ENCODE results near the gene GNA12. TPM values are rescaled to one million over a fixed set of nuclear protein-coding genes. Genes with fewer than 3 reads are reported as not detected.
A peak's percentile ranks its signal among the peaks of the same experiment; 100 is the strongest.

GNA12 gene
- total and polyA plus RNA-seq, 10 of the 15 experiments (the other 5 are each of a cell fraction or from before 2014, with no cell fraction given), result 1.9 to 51.8 (median 12.6) TPM

- TF ChIP-seq TBL1XR1 (IDR thresholded peaks at IDR 0.05; ENCODE audit: low read depth, low read length), result no peak
- peak; percentile 65; the same call in 1 of the 2 replicates for TF ChIP-seq SMC3 (IDR thresholded peaks at IDR 0.05; ENCODE audit: borderline replicate concordance, low read length)
- no peak for TF ChIP-seq MYC (IDR thresholded peaks at IDR 0.05; ENCODE audit: insufficient read depth, insufficient read length, insufficient replicate concordance, low read length, severe bottlenecking)
- no peak for TF ChIP-seq ZBED1 (IDR thresholded peaks at IDR 0.05; ENCODE audit: borderline replicate concordance)
- peak; percentile 64 to 72 (median 72) for TF ChIP-seq CTCF (IDR thresholded peaks at IDR 0.05 in 2 of 3, conservative IDR thresholded peaks at IDR 0.05 in 1 of 3; ENCODE audit: control insufficient read depth in 2 of 3, extremely low read depth in 1 of 3, insufficient read depth in 1 of 3, low read depth in 3 of 3, low read length in 3 of 3)
- 0 out of 2 replicates have a peak, but pooled peaks have one; percentile 45 for TF ChIP-seq YY1 (IDR thresholded peaks at IDR 0.05; ENCODE audit: low read depth, low read length)
- no peak for TF ChIP-seq POLR2A (IDR thresholded peaks at IDR 0.05; ENCODE audit: low read depth, low read length)
- TF ChIP-seq GATAD2B (conservative IDR thresholded peaks at IDR 0.05; ENCODE audit: low read depth), result no peak
- TF ChIP-seq, protein P1, sequence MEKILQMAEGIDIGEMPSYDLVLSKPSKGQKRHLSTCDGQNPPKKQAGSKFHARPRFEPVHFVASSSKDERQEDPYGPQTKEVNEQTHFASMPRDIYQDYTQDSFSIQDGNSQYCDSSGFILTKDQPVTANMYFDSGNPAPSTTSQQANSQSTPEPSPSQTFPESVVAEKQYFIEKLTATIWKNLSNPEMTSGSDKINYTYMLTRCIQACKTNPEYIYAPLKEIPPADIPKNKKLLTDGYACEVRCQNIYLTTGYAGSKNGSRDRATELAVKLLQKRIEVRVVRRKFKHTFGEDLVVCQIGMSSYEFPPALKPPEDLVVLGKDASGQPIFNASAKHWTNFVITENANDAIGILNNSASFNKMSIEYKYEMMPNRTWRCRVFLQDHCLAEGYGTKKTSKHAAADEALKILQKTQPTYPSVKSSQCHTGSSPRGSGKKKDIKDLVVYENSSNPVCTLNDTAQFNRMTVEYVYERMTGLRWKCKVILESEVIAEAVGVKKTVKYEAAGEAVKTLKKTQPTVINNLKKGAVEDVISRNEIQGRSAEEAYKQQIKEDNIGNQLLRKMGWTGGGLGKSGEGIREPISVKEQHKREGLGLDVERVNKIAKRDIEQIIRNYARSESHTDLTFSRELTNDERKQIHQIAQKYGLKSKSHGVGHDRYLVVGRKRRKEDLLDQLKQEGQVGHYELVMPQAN (conservative IDR thresholded peaks at IDR 0.05), result no peak
- TF ChIP-seq MEF2B (IDR thresholded peaks at IDR 0.05; ENCODE audit: partially characterized antibody, poor library complexity, severe bottlenecking), result no peak
- no peak for TF ChIP-seq SREBF2 (IDR thresholded peaks at IDR 0.05; ENCODE audit: low read length)
- TF ChIP-seq SPI1 (IDR thresholded peaks at IDR 0.05; ENCODE audit: borderline replicate concordance, insufficient read depth, low read depth, low read length), result no peak
- 0 out of 2 replicates have a peak, but pooled peaks have one; percentile 32 for TF ChIP-seq IKZF1 (conservative IDR thresholded peaks at IDR 0.05)
- no peak for TF ChIP-seq POU2F2 (IDR thresholded peaks at IDR 0.05; ENCODE audit: borderline replicate concordance, low read depth, low read length)
- TF ChIP-seq NFYB (IDR thresholded peaks at IDR 0.05; ENCODE audit: insufficient read depth, low read depth, low read length), result no peak
- TF ChIP-seq BHLHE40 (IDR thresholded peaks at IDR 0.05; ENCODE audit: borderline replicate concordance in 1 of 2, low read depth in 2 of 2, low read length in 1 of 2), result 0 out of 4 replicates have a peak, but pooled peaks of 1 of the 2 experiments have one; percentile 23
- no peak for TF ChIP-seq ASH2L (IDR thresholded peaks at IDR 0.05; ENCODE audit: borderline replicate concordance, low read depth)
- no peak for TF ChIP-seq SUZ12 (IDR thresholded peaks at IDR 0.05; ENCODE audit: unreplicated experiment)
- TF ChIP-seq, protein P2, sequence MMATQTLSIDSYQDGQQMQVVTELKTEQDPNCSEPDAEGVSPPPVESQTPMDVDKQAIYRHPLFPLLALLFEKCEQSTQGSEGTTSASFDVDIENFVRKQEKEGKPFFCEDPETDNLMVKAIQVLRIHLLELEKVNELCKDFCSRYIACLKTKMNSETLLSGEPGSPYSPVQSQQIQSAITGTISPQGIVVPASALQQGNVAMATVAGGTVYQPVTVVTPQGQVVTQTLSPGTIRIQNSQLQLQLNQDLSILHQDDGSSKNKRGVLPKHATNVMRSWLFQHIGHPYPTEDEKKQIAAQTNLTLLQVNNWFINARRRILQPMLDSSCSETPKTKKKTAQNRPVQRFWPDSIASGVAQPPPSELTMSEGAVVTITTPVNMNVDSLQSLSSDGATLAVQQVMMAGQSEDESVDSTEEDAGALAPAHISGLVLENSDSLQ (IDR thresholded peaks at IDR 0.05), result no peak
- TF ChIP-seq E4F1 (IDR thresholded peaks at IDR 0.05; ENCODE audit: borderline replicate concordance, partially characterized antibody), result no peak
These were observed 163.2 kb downstream of the GNA12 start (continued) for GRCh38 chr7:2680792-2681490.
